Left hindlimb (tissue), 1 donor: ENCODE data around the gene KLHL3.

Experiments
- DNase-seq: peaks from one replicate; pipeline ENCODE4 v3.0.0-alpha.2; 2018

KLHL3 gene

DNA sequence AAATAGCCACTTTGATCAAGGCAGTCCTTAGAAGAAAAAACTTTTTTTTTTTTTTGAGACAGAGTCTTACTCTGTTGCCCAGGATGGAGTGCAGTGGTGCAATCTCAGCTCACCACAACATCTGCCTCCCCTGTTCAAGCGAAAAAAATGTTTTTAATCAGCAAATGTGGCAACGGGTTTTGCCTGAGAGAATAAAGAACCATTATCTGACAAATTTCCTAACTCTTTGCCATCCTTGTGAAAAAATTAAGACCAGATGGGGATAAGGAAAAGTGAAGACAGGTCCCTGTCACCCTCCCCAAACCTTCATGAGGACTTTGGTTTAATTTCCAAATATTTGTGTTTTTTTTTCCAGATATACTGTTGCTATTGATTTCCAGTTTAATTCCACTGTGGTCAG lies 129.5 kb downstream of the KLHL3 start:
- DNase-seq = no peak

DNA sequence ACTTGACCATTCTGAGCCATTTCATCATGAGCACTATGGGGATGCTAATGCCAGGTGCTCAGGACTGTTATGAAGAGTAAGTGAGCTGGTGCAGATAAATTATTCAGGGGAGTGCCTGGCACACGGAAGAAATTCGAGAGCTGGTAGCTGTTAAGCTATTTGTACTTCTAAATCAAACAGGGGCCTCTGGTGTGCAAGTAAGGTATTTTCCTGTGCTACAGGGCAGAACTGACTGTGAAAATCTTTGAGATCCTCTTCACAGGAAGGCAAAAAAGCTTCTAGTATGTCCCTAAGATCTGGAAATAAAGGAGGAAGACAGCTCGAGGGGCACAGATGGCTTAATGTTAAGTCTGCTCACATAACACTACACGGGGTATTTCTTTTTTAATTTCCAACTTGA lies 130.5 kb downstream of the KLHL3 start:
- no peak for DNase-seq

DNA sequence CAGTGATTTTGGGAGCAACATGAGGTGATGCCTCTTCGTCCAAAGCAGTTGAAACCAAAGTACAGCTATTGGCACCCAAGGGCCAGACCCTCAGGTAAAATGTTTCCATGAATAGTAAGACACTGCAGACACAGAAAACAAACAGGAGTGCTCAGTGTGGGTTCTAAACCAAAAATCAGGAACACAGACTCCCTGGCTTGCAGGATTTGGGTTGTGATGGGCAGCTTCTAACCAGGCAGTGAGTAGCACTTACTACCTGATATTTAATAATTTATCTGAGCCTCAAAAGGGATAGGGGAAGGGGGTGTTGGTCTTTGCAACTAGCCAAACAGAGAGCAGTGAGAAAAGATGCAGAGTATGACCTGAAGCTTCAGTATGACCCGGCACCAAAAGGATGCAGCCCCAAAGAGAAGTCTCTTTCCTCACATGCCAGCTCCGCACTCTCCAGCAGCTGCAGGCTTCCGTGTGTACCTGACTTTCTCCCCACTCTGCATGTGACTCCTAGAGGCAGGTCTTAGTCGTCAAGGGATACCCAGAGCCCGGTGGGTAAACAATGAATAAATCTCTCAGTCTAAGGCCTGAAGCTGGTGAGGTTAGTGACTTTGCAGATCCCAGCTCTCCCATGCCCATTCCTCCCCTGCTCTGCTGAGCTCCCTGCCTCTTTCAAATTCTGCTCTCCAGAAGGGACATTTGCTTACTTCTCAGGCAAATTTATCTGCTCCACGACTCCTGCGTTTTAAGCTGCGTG lies 131.4 kb downstream of the KLHL3 start:
- no peak for DNase-seq

DNA sequence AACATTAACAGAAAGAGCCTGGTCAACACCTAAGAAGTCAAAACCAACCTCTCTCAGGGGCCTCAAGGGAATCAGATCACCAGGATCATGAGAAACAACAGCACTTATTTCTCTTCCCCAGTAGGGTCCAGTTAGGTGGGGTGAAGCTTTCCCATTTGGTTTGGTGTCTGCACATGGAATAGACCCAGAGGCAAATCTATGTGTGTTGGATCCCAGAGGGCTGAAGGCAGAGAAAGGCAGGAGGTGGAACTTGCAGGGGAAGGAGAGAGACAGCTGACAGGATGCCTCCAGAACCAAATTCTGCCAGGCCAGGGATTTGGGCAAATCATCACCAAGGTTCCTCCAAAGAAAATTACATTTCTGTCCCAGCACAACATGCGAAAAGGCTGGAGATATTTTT lies 132.0 kb downstream of the KLHL3 start:
- DNase-seq = no peak

DNA sequence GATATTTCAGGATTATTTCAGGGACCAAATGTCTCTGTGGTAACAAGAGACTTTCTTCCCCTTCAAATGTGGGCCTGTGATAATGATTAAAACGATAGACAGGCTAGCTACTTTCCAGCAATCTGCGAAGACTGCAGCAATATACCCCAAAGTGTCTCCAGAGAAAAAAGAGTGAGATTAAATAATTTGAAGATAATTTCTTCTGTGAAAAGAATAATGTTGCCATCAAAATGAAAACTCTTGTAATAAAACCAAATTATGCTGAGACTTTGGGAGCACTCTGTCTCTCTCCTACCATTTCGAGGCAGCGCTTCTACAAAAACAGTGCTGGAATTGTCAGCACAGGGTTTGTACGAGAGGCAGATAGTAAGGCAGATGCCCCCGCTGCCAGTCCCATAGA lies 132.5 kb downstream of the KLHL3 start:
- DNase-seq = no peak

DNA sequence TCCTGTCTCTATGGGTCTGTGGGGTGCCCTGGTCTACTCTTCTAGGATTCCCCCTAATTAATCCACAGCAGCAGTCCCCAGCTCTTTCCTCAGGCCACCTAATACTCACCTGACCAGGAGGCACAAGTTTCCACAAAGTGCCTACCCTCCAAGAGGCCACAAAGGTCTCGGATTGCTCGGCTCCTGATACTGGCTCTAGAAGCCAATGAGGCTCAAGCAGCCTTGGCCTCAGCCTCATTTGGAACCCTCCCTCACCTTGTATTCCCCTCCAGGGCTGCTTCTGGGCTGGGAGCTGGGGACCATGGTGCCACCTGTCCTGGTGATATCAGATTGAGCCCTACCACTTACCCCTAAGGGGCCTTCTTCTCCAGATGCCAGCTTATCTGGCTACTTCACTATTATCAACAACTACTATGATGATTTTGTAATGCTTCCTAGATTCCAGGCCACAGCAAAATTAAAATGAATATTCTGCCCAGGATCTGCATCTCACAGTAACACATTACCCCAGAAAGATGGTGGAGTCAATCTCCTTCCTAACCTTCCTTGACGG lies 133.1 kb downstream of the KLHL3 start:
- no peak for DNase-seq

DNA sequence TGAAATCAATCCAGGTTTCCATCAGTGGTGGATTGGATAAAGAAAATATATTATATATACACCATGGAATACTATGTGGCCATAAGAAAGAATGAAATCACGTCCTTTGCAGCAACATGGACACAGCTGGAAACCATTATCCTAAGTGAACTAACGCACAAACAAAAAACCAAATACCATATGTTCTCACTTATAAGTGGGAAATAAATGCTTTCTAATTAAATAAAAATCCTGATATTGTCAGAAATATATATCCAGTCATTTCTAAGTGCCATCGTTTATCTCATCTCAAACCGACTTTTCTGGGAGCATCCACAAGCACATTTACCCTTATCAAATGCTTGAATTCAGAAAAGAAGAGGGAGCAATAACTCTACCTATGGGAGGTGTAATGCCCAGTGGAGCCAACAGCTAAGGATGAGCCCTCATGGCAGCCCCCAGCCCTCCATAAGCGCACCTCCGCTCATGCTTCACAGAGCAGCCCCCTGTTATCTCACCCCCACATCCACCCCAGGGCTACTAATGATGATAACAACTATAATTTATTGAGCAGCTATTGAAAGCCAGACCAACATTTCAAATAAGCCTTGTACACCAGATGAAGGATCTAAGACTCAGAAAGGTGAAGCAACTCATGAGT lies 135.0 kb downstream of the KLHL3 start:
- no peak for DNase-seq

DNA sequence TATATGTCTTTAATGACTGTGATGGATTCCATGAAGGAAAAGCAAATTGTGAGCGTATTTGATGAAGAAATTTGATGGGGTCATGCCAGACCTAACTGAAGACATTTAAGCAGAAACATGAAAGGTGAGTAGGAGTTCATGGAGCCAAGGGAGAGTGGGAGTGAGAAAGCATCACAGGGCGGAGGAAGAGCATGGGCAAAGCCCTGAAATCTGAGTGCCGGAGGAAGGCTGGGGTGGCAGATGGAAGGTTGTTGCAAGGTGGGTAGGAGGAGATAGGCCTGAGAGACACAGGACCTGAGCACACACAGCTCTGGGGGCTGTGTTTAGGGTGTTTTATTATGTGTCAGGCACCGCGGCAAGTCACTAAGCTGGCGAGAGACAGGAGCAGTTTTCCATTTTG lies 136.4 kb downstream of the KLHL3 start:
- DNase-seq = no peak

DNA sequence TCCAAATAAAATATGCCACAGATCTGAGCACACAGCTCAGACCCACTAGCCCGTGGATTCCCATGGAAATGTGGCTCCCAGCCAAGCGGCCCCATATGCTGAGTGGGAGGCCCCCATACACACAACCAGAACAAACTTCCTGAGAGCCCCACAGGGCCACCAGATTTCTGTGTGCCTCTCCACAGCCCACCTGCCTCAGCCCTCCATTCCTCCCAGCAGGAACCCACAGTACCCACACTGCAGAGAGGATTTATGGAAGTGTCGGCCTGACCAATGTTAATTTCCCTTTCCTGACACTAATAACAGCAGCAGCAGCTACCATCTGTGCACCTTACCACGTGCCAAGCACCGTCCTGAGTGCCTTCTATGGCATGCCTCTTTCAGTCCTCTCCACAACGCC lies 137.5 kb downstream of the KLHL3 start:
- no peak for DNase-seq

DNA sequence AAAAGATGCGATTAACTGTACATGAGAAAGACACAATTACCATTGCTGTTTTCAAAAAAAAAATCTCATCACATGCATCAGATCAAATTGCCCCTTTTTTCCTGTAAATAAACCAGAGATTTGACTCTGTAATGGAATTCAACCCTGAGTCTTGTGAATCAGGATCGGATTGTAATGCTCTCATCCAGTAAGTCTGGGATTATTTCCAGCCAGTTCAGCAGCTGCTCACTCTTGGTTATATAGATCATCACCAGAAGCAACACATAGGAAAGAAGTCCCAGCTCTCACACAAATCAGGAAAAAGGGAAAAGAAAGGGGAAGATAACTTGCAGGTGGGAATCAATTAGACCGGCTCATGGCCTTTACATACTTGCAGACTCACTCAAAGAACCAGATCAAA lies 138.9 kb downstream of the KLHL3 start:
- DNase-seq = no peak

DNA sequence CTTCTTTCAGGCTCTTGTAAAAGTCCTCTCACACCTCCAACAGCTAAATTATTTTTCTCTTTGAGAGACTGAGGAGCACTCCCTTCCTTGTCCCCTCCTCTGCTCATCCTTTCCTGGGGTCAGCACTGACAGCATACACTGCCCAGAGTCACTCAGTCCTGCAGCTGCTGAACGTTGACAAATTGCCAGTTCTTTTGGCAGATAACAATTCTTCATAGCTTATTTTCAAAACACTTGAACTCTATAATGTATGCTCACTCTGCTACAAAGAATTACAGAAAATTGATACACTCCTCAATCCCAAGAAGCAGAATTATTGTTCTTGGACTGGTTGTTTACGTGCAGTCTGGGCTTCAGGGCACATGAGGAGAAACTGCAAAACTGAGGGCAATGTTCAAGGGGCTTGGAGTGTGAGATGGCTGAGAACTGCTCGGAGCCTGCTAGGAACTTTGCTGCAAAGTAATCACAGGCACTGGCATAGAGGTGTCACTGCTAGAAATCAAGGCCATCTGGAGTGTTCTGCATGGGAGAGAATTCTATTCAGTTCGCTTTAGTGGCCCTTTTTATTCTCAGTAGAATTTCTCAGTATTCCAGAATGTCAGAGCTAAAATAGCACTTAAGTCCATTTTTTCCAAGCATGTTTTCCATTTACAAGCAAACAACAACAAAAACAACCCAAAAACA lies 140.4 kb downstream of the KLHL3 start:
- DNase-seq = no peak

DNA sequence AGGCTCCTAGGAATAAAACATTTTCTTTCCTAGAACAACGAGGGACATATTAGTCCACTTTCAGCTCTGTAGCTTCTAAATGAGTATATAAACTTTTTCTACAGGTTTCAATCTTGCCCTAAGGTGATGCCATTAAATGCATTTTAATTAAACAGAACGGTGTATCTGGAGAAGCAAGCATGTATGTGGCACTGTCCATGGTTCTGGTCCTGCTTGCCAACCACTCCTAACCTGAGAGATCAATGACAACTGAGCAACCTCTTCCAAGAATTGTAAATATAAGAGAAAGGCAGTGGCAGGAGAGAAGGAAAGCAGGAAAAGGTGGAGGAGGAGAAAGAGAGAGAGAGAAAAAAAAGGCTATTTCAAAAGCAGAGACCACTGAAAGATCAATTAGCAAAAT lies 141.2 kb downstream of the KLHL3 start:
- DNase-seq = no peak

DNA sequence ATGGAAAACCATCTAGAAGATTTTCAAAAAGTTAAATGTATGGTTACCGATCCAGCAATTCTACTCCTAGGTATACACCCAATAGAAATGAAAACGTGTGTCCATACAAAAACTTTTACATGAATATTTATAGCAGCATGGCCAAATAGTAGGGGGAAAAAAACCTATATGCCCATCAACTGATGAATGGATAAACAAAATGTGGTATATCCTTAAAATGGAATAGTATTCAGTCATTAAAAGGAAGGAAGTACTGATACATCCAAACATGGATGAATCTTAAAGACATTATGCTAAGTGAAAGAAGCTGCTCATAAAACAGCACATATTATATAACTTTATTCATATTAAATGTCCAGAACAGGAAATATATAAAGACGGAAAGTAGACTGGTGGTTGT lies 143.6 kb downstream of the KLHL3 start:
- DNase-seq = no peak

DNA sequence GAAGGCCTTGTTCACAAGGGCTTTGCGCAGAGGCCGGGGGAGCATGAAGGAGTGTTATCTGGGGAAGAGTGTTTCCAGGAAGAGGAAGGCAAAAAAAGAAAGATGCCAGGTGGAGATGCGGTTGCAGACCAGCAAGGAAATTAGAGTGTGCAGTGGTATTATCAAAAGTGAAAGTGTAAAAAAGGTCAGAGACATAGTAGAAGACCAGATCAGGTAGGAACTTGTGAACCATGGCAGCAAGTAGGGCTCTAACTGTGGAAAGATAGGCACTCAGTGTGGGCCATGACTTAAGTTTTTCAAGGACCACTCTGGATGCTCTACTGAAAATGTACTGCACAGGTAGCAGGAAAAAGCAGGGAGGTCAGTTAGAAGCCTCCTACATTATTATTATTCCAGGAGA lies 146.7 kb downstream of the KLHL3 start:
- DNase-seq = no peak

DNA sequence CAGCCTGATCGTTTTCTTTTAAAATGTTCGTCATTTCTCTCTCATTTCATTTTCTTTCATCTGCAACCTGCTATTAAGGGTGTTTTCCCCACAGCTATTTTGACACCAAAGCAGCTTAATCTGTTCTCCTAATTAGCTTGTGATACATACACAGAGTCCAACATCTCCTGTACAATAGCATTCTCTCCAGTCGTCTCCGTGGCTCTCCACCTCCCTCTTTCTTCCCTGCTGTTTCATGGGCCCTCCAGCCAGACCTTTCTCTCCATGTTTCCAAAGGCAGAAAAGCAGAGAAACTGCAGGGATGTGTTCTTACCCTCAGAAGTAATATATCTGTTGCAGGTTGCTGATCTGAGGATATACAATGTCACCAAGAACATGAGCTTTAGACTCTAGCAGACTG lies 148.0 kb downstream of the KLHL3 start:
- DNase-seq = no peak

DNA sequence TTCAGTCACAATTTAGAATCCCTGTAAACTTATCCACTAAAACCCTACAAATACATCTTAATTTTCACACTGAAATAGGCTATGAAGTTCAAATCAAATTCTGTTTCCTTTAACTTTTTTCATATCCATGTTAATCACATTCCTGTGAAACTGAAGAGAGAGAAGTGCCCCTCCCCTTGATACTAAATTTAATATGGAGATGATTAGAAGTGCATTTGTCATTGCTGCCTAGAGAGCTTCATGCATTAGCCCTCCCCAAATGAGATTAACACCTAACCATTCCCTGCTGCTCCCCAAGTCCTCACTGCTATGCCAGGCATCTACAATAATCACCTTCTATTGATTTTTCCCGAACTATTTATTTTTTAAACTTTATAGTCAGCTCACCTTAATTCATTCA lies 151.6 kb downstream of the KLHL3 start:
- DNase-seq = no peak

DNA sequence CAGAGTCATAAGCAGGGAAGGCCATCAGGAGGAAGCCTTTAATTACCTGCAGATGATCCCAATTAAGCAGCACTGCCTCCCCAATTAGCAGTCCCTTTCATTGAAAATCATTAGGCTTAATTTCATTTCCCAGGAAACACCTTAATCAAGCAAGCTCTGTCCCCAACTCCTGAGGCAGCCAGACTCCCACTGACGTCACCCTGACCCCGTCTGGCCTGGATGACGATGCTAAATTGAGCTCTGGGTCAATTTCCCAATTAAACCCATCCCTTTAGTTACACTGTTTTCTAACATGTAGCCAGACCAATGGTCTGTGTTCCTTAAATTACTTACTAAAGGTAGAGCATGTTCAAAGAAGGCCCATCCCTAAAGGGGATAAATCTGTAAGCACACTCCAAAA lies 152.8 kb downstream of the KLHL3 start:
- no peak for DNase-seq

DNA sequence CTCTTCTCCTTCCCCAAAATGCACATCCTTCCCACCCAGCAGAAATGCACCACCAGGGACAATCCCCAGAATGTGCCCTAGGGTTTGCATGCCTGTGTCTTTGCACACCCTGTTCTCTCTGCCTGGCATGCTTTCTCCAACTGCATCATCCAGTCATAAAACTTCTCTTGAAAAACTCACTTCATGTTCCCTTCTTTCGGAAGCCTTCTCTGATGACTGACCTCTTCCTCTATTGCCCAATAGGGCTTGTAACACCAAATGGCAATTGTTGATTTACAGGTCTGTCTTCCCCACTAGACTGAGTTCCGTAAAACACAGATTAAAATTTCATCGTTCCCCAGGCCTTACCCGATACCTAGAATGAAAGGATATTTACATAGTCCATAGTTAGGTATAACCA lies 153.7 kb downstream of the KLHL3 start:
- no peak for DNase-seq

DNA sequence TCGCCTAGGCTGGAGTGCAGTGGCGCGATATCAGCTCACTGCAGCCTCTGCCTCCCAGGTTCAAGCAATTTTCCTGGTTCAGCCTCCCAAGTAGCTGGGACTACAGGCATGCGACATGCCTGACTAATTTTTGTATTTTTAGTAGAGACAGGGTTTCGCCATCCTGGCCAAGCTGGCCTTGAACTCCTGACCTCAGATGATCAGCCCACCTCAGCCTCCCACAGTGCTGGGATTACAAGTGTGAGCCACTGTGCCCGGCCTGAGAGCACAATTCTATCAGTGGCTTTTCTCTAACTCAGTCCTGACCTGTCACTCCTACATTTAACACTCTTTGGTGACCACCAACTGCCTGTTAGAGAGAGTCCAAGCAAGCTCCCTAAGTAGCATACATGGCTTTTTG lies 154.1 kb downstream of the KLHL3 start:
- DNase-seq = no peak

DNA sequence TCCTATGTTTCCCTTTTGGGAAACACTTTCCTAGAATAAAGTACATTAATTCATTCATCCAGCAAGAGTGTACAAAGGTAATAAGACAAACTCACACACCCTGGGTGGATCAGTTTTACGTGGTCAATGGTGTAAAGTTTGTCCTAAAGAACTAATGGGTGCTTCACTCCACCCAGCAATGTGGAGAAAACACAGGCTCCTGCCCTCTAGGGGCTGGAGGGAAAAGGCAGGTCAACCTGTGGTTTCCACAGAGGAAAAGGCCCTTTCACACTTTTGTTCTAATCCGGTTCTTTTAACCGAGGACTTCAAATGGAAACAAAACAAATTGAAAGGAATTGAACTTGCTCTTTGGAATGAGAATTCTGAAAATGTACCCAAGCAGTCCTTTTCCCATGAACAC lies 155.9 kb downstream of the KLHL3 start:
- no peak for DNase-seq

DNA sequence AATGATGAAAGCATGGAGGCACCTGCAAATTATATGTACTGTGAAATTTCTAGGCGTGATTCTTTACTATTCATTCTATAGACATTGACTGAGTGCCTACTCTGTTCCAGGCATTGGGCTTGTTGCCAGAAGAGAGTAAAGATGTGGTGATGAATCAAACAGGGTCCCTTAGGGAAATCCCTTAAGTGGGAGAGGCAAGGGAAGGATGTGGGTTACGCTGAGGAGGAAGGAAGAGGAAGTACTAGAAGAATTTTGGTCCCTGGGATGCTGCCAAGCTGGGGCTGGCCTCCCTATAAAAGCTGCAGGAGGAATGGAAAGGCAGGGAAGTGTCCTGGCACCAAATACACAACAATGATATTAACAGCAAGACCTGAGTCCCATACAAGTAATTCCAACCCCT lies 160.0 kb downstream of the KLHL3 start:
- DNase-seq = no peak

DNA sequence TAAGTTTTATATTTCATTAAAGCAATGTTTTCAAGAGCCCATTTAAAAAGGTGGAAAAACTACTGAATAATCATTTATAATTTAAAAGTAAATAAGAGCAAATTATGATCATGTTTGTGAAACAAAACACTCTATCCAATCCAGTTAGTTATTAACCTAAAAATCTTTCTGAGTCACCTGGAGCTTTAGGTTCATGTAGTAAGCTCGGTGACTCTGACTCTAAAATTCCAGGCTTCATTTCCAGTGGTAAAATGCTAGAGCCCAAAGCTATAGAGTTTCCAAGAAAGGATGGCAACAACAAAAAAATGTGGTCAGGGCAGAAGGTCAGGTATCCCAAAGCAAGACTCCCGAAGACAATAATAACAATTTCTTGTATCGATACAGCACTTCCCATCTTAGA lies 160.7 kb downstream of the KLHL3 start:
- DNase-seq = no peak

DNA sequence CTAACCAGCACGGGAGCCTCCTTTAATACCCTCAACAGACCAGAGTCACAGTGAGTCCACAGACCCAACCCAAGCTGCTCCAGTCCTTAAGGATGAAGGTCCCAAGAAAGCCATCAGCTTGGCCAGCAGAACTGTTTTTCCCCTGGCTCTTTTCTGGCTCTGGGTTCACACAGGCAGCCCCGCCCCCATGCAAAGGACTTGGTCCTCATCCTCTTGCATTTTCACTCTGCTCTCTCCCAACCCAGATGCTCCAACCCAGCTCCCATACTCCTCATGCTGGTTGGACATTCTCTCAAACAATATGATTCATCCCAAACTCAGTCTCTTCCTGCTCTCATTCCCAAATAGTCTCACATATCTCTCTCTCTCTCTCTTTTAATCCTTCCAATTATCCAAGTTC lies 162.5 kb downstream of the KLHL3 start:
- DNase-seq = no peak

DNA sequence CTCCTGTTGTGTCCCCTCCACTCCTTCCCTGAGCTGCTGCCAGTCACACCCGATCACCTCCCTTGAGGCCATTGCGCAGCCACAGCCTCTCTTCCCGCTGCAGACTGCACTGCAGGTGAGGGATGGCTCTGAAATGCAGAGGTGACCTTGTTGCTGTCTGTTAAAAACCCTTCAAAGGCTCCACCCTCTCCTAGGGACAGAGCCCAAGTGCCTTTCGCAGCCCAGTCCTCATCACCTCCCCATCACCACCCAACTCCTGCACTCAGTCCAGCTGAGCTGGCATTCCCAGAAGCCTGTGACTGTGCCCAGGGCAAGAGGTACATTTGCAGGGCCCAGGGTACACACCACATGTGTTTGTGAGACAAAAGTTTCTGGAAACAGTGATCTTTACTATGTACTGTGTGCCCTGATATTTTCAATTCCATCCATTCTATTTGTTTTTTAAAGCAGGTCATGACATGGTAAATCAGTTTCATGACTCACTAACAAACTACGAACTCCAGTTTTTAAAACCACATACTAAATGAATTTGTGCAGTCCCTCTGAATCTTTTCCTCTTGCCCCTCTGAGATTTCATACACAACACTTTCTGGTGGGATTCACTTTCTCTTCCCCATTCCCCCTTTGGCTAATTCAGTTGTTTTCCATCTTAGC lies 163.7 kb downstream of the KLHL3 start:
- DNase-seq = no peak
